Adrenal gland (tissue), 12 donors: ENCODE measurements around the gene IRGC. TPM values are rescaled to one million over a fixed set of nuclear protein-coding genes. Genes with fewer than 3 reads are reported as not detected.

Experiments used
- DNase-seq, 7 donors: peaks; one replicate each; pipeline ENCODE4 v3.0.0-alpha.2; 2019 to 2020
- H3K27ac ChIP-seq, 5 donors: fragments of 200-600 bp; sonication (generic) in 4 of 5; 1 replicate in 3 of 5; 2 replicates in 2 of 5; pipeline versions ENCODE4 v1.5.1 to v1.8.0; 2016 to 2020; ENCODE audit warnings: mild to moderate bottlenecking in 1 of 5
- H3K27me3 ChIP-seq: fragments of 200-600 bp; 2 replicates; pipeline ENCODE4 v1.8.0; 2021
- H3K36me3 ChIP-seq, 2 donors: fragments of 200-600 bp; replicated peaks in 1 of 2; 1 replicate in 1 of 2; 2 replicates in 1 of 2; pipeline versions ENCODE4 v1.5.1 to v1.8.0; 2018 to 2022
- H3K4me1 ChIP-seq, 2 donors: fragments of 200-600 bp; replicated peaks in 1 of 2; 1 replicate in 1 of 2; 2 replicates in 1 of 2; pipeline versions ENCODE4 v1.5.1 to v1.8.0; 2018 to 2021
- H3K4me3 ChIP-seq, 4 donors: fragments of 200-600 bp; sonication (generic) in 3 of 4; one replicate each; pipeline ENCODE4 v1.5.1; 2016 to 2018
- H3K9me3 ChIP-seq, 3 donors: fragments of 200-600 bp; sonication (generic) in 1 of 3; replicated peaks in 1 of 3; 1 replicate in 2 of 3; 2 replicates in 1 of 3; pipeline versions ENCODE4 v1.5.1 to v1.8.0; 2016 to 2021
- POLR2A ChIP-seq, 2 donors: fragments of 450-650 bp; IDR thresholded peaks; one replicate each; pipeline ENCODE4 v1.6.1; 2017; ENCODE audit warnings: antibody characterized with exemption in 2 of 2, mild to moderate bottlenecking in 2 of 2, moderate library complexity in 1 of 2
- WGBS, 4 donors: extraction: QIAGEN DNeasy Blood & Tissue Kit in 2 of 4; methylation state at CpG; one replicate each; pipeline versions ENCODE4 v1.1.5 to v1.1.7; 2013 to 2017; 5-methylcytosine and 5-hydroxymethylcytosine counted together
- intact Hi-C, 2 donors: fragments of 100-400 bp; cut with DNase I; formaldehyde crosslinking; loops; one replicate each; pipeline versions ENCODE4 v1.14.1 to v1.15.0; 2022 to 2023
- polyA plus RNA-seq, 3 donors: library from polyadenylated mRNA; stranded (reverse); fragments of 200-250 nt in 2 of 3; fragments of 350-450 nt in 1 of 3; fragmentation: Illumina TruSeq in 1 of 3; extraction: RNeasy Lipid Tissue Mini Kit (QIAGEN cat#74804) in 1 of 3; gene quantifications; one replicate each; pipeline ENCODE4 v1.2.3, GENCODE V29; 2013 to 2014
- total RNA-seq, 9 donors: library from RNA; depleted of rRNA in 4 of 9; stranded (reverse); fragments of >200 nt in 4 of 9; fragments of 120-200 nt in 1 of 9; fragmentation: NEBNext Ultra II Directional in 1 of 9; extraction: Animal tissue kit (Norgen Biotek cat#: 25700) in 1 of 9; gene quantifications; one replicate each; pipeline versions ENCODE4 v1.1.0 to v1.2.4, GENCODE V29; 2013 to 2023
- TF ChIP-seq, protein P1 (sequence below), 6 experiments: fragments of 450-650 bp in 4 of 6; fragments of 200-600 bp in 2 of 6; sonication (generic) in 1 of 6; IDR thresholded peaks; 1 replicate in 5 of 6; 2 replicates in 1 of 6; pipeline versions ENCODE4 v1.5.1 to v1.8.0; 2016 to 2021; ENCODE audit warnings: antibody characterized with exemption in 6 of 6, mild to moderate bottlenecking in 2 of 6, moderate library complexity in 1 of 6
- donor health status: healthy with polysubstance abuse.
- donor health status: Bipolar disorder and iron deficiency.
- donor health status: DM: yes; HTN: yes; CAD: no.
- donor health status: DM: no; HTN: no; CAD: no.
- donor health status: DM: no; HTN: no; CAD: no.
- donor health status: DM: yes; HTN: yes; CAD: no.

Gene IRGC
- total and polyA plus RNA-seq, 12 donors, result not detected

DNA sequence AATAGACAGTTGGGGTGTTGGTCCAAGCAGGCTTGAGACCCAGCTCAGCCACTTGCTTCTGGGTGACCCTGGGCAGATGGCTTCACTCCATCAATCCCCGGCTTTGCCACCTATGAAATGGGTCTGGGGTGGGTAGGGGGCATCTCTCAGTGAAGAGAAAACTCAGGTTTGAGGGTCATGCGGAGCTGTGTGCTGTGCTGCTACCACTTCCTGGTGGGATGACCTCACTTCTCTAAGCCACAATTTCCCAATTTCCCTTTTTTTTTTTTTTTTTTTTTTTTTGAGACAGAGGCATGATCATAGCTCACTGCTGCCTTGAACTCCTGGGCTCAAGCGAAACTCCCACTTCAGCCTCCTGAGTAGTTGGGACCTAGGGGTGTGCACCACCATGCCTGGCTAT is 41.3 kb upstream of the IRGC start:
- intact Hi-C loops, result loop anchor here in 1 of 2 donors (5.0 kb wide), 1 partner anchor 113 kb away; no protein-coding TSS in a partner anchor
- H3K27ac ChIP-seq, result peak overlapping the region in 3 of 5 donors; percentile 52 to 65 (median 65)
- no peaks in the 10 kb centered on the region for H3K9me3 ChIP-seq
- no peak overlapping the region for H3K4me3 ChIP-seq
- H3K27me3 ChIP-seq, result no peaks in the 10 kb centered on the region
- WGBS, 4 donors, result 64 to 69% (median 67%) methylated on average over 3 of the region's 3 CpGs
- no peak for TF ChIP-seq POLR2A (IDR thresholded peaks at IDR 0.05)
- TF ChIP-seq, protein P1, sequence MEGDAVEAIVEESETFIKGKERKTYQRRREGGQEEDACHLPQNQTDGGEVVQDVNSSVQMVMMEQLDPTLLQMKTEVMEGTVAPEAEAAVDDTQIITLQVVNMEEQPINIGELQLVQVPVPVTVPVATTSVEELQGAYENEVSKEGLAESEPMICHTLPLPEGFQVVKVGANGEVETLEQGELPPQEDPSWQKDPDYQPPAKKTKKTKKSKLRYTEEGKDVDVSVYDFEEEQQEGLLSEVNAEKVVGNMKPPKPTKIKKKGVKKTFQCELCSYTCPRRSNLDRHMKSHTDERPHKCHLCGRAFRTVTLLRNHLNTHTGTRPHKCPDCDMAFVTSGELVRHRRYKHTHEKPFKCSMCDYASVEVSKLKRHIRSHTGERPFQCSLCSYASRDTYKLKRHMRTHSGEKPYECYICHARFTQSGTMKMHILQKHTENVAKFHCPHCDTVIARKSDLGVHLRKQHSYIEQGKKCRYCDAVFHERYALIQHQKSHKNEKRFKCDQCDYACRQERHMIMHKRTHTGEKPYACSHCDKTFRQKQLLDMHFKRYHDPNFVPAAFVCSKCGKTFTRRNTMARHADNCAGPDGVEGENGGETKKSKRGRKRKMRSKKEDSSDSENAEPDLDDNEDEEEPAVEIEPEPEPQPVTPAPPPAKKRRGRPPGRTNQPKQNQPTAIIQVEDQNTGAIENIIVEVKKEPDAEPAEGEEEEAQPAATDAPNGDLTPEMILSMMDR (IDR thresholded peaks at IDR 0.05), result no peak
- peak in 1 of 7 donors; percentile 28 for DNase-seq
- H3K36me3 ChIP-seq, result no peaks in the 10 kb centered on the region
- H3K4me1 ChIP-seq, result peaks cover 5 to 8% of the 10 kb centered on the region in 2 donors

DNA sequence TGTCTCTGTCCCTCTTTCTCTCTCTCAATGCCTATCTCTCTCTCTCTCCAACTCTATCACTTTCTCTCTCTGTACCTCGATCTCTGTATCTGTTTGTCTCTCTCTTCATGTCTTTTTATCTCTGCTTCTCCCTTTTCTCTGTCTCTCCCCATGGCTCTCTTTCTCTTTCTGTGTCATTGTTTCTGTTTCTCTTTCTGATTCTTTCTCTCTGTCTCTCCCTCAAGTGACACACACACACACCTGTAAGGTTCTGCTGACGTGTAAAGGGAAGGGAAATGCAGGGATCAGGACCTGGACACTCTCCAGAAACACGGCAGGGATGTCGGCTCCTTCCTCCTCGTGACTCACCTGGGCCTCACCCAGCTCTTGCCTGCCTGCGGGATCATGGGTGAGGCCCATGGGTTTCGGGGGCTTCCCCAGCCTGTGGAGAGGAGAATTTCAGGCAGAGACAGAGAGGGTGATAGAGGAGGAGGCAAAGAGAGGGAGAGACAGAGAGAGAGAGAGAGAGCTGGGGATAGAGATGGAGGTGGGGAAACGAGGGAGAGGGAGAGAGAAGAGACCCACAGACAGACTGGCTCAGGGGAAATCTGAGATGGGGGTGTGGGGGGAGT is 40.5 kb upstream of the IRGC start:
- H3K4me1 ChIP-seq, result peaks cover 0 to 2% of the 10 kb centered on the region in 2 donors
- H3K27ac ChIP-seq, result no peak overlapping the region
- intact Hi-C loops, result no loop called here
- no peak overlapping the region for H3K4me3 ChIP-seq
- no peaks in the 10 kb centered on the region for H3K36me3 ChIP-seq
- WGBS, 4 donors, result 13 to 23% (median 19%) methylated on average over 8 of the region's 8 CpGs
- no peaks in the 10 kb centered on the region for H3K9me3 ChIP-seq
- DNase-seq, result no peak
- TF ChIP-seq POLR2A (IDR thresholded peaks at IDR 0.05), result no peak
- TF ChIP-seq, protein P1 (IDR thresholded peaks at IDR 0.05), result no peak
- H3K27me3 ChIP-seq, result no peaks in the 10 kb centered on the region

DNA sequence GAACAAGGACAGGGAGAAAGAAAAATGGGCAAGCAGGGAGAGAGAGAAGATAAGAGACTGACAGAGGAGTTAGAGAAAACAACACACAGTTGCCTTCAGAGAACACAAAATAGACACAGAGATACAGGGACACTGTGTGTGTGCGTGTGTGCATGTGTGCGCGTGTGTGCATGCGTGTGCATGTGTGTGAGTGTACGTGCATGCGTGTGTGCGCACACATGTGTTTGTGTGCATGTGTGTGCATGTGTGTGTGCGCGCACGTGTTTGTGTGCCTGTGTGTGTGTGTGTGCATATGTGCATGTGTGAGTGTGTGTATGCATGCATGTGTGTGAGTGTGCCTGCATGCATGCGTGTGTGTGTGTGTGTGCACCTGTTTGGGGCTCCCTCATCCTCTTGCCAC is 40.0 kb upstream of the IRGC start:
- Histone ChIP-seq H3K4me3 (no peak overlapping the region), H3K27me3 (no peaks in the 10 kb centered on the region), H3K36me3 (no peaks in the 10 kb centered on the region), H3K4me1 (no peaks in the 10 kb centered on the region), H3K27ac (no peak overlapping the region), H3K9me3 (no peaks in the 10 kb centered on the region)
- 70 to 86% (median 78%) methylated on average over 11 of the region's 11 CpGs for WGBS, 4 donors
- intact Hi-C loops, result no loop called here
- DNase-seq, result no peak
- TF ChIP-seq, protein P1 (IDR thresholded peaks at IDR 0.05), result no peak
- TF ChIP-seq POLR2A (IDR thresholded peaks at IDR 0.05), result no peak

DNA sequence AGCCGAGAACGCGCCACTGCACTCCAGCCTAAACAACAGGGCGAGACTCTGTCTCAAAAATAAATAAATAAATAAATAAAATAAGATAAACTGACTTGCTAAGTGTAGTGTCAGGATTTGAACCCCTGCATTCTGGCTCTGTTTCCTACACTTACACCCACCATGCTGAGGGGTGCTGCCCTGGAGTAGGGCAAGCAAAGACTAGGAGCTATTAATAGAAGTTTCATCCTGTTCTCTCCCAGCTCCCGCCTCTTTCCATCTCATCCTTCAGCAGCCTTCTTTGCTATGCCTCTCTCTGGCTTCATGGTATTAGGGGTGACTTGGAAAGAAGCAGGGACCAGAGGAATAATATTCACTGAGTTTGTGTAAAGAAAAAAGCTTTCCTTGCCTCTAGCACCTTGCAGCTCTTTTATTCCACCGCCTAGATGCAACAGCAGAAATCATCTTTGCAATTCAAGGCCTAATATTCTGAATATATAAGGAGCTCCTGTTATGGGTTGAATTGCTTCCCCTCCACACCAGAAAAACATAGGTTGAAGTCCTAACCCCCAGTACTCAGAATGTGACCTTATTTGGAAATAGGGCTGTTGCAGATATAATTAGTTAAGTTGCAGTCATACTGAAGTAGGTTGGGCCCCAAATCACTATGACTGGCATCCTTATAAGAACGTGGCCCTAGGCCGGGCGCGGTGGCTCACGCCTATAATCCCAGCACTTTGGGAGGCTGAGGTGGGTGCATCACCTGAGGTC is 37.2 kb upstream of the IRGC start:
- WGBS, 4 donors, result 90 to 95% (median 93%) methylated on average over 11 of the region's 11 CpGs
- no peak for DNase-seq
- no peak overlapping the region for H3K27ac ChIP-seq
- H3K4me3 ChIP-seq, result no peak overlapping the region
- intact Hi-C loops, result no loop called here
- H3K9me3 ChIP-seq, result no peaks in the 10 kb centered on the region
- H3K36me3 ChIP-seq, result no peaks in the 10 kb centered on the region
- TF ChIP-seq, protein P1 (IDR thresholded peaks at IDR 0.05), result no peak
- TF ChIP-seq POLR2A (IDR thresholded peaks at IDR 0.05), result no peak
- H3K27me3 ChIP-seq, result no peaks in the 10 kb centered on the region
- H3K4me1 ChIP-seq, result no peaks in the 10 kb centered on the region
